GM12801 (cell line): ENCODE data around the gene CTXN3.

Source experiments
- TF ChIP-seq, protein P1 (sequence below): IDR thresholded peaks from one replicate; pipeline ENCODE4 v1.5.1; 2011; ENCODE audit warnings: control low read depth; ENCODE audit not compliant: insufficient read length; ENCODE audit errors: extremely low read depth

Gene CTXN3

DNA sequence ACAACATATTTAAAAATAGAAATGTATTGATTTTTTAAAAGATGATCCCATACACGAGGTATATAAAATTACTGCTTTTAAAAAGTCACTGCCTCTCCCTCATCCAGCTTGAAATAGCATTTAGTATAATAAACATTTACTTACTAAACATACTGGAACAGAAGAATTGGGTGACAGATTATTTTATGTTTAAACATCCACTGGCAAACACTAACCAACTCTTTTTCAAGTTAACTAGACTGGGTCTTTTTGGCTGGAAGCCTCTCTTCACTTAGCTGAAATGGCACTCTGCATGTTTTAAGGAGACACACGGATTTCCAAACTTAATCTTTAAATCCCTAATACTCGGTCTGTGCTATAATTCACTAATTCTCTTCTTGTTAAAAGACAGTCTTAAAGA, 19.0 kb downstream of the CTXN3 start:
- TF ChIP-seq, protein P1, sequence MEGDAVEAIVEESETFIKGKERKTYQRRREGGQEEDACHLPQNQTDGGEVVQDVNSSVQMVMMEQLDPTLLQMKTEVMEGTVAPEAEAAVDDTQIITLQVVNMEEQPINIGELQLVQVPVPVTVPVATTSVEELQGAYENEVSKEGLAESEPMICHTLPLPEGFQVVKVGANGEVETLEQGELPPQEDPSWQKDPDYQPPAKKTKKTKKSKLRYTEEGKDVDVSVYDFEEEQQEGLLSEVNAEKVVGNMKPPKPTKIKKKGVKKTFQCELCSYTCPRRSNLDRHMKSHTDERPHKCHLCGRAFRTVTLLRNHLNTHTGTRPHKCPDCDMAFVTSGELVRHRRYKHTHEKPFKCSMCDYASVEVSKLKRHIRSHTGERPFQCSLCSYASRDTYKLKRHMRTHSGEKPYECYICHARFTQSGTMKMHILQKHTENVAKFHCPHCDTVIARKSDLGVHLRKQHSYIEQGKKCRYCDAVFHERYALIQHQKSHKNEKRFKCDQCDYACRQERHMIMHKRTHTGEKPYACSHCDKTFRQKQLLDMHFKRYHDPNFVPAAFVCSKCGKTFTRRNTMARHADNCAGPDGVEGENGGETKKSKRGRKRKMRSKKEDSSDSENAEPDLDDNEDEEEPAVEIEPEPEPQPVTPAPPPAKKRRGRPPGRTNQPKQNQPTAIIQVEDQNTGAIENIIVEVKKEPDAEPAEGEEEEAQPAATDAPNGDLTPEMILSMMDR, result no peak

DNA sequence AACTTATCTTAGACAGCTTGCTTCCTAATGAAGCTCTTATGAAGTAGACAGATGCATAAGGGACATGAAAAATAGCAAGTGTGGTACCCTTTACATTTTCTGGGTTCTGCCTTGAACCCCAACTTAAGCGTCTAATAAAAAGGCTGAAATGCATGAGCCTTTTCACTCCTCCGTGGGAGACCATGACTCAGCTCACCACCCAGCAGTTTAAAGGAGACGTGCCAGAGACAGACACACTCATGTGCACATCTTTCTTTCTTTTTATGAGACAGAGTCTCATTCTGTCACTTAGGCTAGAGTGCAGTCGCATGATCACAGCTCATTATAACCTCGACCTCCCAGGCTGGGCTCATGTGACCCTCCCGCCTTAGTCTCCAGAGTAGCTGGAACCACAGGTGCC, 22.3 kb downstream of the CTXN3 start:
- TF ChIP-seq, protein P1, result no peak

DNA sequence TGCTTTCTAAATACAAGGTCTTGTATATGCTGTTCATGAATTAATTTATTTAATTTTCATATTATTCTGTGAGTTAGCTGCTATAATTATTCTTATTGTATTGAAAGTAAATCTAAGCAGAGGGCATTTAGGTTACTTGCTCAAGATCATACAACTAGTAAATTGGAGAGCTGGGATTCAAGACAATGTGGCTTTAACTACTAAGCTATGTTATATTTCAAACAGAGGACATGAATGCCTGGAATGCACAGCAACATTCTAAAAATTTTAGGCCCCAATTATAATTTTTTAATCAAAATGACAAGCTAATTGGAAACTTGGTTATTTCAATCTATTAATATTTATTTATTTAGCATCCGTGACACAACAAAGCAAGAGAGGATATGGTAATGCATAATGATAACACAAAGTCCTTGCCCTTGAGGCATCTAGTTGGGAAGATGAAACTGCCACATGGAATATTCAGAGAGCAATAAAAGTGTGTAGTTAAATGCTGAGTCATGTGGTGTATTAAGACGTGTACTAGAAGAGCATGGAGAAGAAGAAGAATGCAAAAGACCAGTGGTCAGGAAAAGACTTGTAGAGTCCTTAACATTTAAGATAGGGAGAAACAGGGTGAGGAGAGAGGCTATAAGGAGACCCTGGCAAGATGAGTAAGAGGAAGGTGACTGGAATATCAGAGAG, 24.4 kb downstream of the CTXN3 start:
- TF ChIP-seq, protein P1, result no peak

DNA sequence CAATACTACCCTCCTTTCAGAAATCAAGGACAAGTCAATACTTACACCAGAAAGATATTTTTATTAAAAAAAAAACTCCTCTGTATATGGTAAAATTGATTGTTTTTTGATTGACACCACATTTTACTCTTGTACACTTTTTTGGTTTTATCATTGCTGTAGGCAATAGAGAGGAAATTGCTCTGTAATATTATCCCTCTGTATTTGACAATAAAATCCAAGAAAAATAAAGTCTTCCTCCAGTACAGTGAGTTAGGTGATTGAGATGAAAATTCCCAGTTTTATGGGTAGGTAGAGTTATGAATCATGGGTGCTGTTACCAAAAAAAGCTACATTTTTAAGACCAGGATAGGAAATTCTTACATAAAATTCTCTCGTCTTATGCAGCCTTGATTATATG, 31.7 kb downstream of the CTXN3 start:
- TF ChIP-seq, protein P1, result no peak

DNA sequence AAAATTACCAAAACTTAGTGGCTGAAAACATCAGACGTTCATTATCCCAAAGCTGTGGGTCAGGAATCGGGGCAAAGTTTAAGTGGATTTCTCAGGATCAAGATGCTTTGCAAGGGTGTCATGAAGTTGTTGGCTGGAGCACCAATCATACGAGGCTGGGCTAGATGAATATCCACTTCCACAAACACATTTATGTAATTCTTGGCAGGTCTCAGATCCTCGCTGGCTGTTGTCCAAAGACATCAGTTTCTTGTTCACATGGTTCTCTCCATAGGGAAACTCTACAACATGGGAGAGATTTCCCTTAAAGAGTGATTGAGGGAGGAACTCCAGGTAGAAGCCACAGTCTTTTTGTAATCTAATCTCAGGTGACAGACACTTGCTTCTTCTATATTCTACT, 34.1 kb downstream of the CTXN3 start:
- TF ChIP-seq, protein P1, result no peak

DNA sequence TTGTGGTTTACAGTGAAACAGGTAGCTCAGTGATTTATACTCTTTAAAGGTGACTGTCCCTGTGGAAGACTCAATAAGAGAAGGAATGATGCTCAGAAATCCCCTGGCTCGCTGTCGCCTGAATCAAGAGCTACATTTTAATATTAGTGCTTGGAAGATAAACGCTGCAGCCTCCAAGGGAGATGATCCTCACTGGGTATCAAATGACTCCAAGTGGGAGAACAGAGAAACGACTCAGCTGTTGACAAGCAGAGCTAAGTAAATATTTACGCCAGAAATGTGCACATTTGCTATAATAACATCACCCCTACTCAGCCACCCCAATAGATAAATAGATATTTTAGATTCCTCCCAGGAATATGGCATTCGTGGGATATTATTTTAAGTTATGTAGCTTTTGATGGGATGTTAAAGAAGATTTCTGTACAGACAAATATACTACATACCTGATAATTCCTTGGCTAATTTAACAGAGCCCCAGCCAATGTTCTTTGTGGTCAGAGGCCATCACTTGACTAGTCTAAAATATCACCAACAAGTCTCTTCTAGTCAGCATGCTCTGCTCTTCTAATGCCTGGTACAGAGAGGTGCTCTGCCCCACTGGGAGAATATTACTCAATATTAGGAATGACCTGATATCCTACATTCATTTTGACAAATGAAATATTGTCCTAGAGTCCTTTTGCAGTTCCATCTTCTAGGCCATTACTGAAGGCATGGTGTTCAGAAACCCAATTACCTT, 36.0 kb downstream of the CTXN3 start:
- TF ChIP-seq, protein P1, result no peak

DNA sequence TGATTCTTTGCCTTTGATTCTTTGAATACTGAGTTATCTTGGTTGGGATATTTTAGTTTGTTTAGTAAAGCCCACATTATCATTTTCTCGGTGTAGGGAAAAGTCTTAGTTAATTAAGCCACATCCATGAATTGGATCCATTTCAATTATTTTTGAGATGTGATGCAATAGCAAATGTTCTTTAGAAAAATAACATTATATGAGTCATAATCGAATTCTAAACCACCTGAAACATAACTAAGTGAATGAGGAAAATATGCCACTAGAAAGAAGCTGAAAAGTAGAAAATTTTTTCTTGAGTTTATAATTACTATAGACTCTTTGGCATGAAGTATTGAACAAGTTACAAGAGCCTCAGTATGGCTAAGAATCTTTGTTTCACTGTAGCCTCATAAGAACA, 36.8 kb downstream of the CTXN3 start:
- TF ChIP-seq, protein P1, result no peak
